ENCODE data around the gene TRIO. TPM values are rescaled to one million over a fixed set of nuclear protein-coding genes. Genes with fewer than 3 reads are reported as not detected.
"Not testable (repeated sequence)": the region's sequence is repeated elsewhere in the genome, so short reads cannot be mapped to it uniquely, and the experiment has no call there.

TRIO gene
- total RNA-seq, 2 experiments from 2014 or later = 3.7 to 4.2 TPM

DNA sequence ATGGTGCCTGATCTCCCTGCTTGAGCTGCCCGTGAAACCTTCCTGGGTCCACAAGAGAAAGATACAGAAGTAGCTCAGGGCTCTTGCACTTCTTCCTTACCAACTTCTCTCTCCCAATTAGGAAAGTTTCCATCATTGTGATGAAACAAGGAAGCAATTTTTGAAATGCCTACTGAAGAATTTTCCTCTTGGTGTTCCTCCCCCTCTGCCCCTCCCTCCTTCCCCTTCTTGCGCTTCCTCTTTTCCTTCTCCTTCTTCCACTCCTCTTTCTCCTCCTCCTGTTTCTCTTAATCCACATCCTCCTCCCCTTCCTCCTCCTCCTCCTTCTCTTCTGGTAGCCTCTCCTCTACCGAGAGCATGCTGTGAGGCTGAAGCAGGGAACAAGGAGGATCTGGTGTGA lies 402.2 kb downstream of the TRIO start:
- ChIA-PET POLR2A (no interaction called here), CTCF (interaction anchor here (0.6 kb wide), 1 partner anchor 45 kb away, joined by 5 read pairs; no protein-coding TSS in a partner anchor)
- Mint-ChIP-seq H3K36me3 (ENCODE audit: low read depth) (no peaks in the 10 kb centered on the region), H3K4me3 (no peak overlapping the region), H3K27me3 (peaks cover 7% of the 10 kb centered on the region), H3K27ac (no peak overlapping the region), H3K9me3 (peaks cover 12% of the 10 kb centered on the region), H3K4me1 (peaks cover 7% of the 10 kb centered on the region)
- no peak for DNase-seq

DNA sequence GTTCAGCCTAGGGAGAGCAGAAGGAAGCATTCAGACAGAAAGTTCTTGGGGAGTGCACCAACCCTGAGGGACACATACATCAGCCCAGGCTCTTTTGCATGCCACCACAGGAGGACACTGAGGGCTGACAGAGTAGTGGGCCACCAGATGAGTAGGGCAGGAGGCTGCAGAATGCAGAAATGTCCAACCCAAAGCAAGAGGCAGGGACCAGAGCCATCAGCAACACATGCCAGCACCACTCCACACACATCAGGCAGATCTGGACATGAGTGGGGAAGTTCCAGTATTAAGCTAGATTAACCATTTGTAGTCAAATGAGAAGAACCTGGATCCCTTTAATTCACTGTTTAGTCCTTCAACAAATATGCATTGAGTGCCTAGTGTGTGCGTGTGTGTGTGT lies 402.7 kb downstream of the TRIO start:
- no peak overlapping the region for H3K4me3 Mint-ChIP-seq
- ChIA-PET CTCF (no interaction called here), POLR2A (no interaction called here)
- no peaks in the 10 kb centered on the region for H3K36me3 Mint-ChIP-seq (ENCODE audit: low read depth)
- no peak for DNase-seq
- H3K27ac Mint-ChIP-seq = no peak overlapping the region
- peaks cover 9% of the 10 kb centered on the region for H3K9me3 Mint-ChIP-seq
- H3K27me3 Mint-ChIP-seq = peaks cover 10% of the 10 kb centered on the region
- peaks cover 7% of the 10 kb centered on the region for H3K4me1 Mint-ChIP-seq

DNA sequence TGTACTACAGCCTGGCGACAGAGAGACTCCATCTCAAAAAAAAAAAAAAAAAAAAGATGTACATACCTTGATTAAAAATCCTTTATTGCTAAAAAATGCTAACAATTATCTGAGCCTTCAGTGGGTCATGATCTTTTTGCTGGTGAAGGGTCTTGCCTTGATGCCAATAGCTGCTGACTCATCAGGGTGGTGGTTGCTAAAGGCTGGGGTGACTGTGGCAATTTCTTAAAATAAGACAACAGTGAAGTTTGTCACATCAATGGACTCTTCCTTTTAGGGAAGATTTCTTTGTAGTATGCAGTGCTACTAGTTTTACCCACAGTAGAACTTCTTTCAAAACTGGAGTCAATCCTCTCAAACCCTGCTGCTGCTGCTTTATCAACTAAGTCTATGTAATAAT lies 404.5 kb downstream of the TRIO start:
- H3K4me1 Mint-ChIP-seq = peaks cover 7% of the 10 kb centered on the region
- H3K9me3 Mint-ChIP-seq = no peaks in the 10 kb centered on the region
- no peak for DNase-seq
- CTCF ChIA-PET = no interaction called here
- H3K36me3 Mint-ChIP-seq (ENCODE audit: low read depth) = no peaks in the 10 kb centered on the region
- H3K27ac Mint-ChIP-seq = no peak overlapping the region
- peaks cover 12% of the 10 kb centered on the region for H3K27me3 Mint-ChIP-seq
- no peak overlapping the region for H3K4me3 Mint-ChIP-seq
- POLR2A ChIA-PET = no interaction called here

DNA sequence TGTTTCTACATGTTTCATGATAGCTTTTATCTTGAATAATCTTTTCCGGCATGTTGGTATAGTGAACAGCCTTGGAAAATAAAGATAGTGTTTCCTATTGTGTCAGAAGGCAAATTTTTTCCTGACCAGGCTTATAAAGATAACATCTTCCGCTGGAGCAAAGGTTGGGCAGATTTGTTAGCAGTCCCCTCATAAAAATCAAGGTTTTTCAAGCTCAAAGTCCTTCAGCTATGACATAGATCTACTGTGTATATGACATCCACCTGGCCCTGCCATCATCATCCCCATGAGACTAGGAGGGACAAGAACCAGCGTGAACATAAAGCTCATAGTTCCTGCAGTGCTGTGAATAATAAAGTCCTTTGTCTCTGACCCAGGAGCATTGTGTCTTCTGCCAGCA lies 408.1 kb downstream of the TRIO start:
- no peak overlapping the region for H3K27ac Mint-ChIP-seq
- ChIA-PET POLR2A (no interaction called here), CTCF (no interaction called here)
- peaks cover 7% of the 10 kb centered on the region for H3K27me3 Mint-ChIP-seq
- H3K9me3 Mint-ChIP-seq = no peaks in the 10 kb centered on the region
- H3K4me3 Mint-ChIP-seq = no peak overlapping the region
- no peak for DNase-seq
- H3K36me3 Mint-ChIP-seq (ENCODE audit: low read depth) = no peaks in the 10 kb centered on the region
- peaks cover 7% of the 10 kb centered on the region for H3K4me1 Mint-ChIP-seq

DNA sequence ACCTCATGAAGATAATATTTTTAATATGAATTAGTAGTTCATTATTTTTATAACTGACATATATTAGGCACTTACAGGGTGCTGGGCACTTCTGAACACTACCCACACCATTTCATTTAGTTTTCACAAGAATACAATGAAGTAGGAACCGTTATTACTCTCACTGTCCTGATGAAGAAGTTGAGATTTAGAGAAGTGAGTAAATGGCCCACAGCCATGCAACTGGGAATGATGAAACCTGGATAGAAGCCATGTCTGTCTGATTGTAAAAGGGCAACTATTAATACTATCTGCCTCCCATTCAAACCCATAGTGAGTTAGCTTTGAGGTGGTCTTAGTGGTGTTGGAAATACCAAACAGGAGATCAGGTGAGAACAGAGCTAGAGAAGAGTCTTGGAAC lies 408.9 kb downstream of the TRIO start:
- no peak for DNase-seq
- Mint-ChIP-seq H3K27ac (no peak overlapping the region), H3K9me3 (no peaks in the 10 kb centered on the region), H3K4me1 (peaks cover 7% of the 10 kb centered on the region), H3K4me3 (no peak overlapping the region), H3K27me3 (peaks cover 7% of the 10 kb centered on the region), H3K36me3 (ENCODE audit: low read depth) (no peaks in the 10 kb centered on the region)
- ChIA-PET CTCF (no interaction called here), POLR2A (no interaction called here)

DNA sequence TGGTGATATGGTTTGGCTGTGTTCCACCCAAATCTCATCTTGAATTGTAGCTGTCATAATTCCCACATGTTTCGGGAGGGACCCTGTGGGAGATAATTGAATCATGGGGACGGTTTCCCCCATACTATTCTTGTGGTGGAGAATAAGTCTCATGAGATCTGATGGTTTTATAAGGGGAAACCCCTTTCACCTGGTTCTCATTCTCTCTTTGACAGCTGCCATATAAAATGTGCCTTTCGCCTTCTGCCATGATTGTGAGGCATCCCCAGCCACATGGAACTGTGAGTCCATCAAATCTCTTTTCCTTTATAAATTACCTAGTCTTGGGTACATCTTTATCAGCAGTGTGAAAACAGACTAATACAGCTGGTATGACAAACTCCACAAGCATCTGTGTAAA lies 411.1 kb downstream of the TRIO start:
- H3K4me3 Mint-ChIP-seq; H3K27me3 Mint-ChIP-seq; DNase-seq; H3K36me3 Mint-ChIP-seq (ENCODE audit: low read depth); POLR2A ChIA-PET; H3K4me1 Mint-ChIP-seq; H3K27ac Mint-ChIP-seq; CTCF ChIA-PET; H3K9me3 Mint-ChIP-seq: not testable (repeated sequence)

DNA sequence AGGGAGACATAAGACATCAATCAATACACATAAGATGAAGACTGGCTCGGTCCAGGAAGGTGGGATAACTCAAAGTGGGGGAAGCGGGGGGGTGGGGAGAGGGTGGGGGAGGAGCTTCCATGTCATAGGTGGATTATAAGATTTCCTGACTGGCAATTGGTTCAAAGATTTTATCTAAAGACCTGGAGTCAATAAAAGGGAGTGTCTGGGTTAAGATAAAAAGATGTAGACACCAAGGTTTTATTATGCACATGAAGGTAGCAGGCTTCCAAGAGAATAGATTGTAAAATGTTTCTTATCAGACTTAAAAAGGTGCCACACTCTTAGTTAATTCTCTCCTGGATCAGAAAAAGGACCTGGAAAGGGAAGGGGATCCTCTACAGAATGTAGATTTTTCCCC lies 412.9 kb downstream of the TRIO start:
- peaks cover 17% of the 10 kb centered on the region for H3K4me1 Mint-ChIP-seq
- H3K27me3 Mint-ChIP-seq = peaks cover 4% of the 10 kb centered on the region
- ChIA-PET POLR2A (no interaction called here), CTCF (no interaction called here)
- no peak for DNase-seq
- H3K9me3 Mint-ChIP-seq = no peaks in the 10 kb centered on the region
- H3K36me3 Mint-ChIP-seq (ENCODE audit: low read depth) = peaks cover 2% of the 10 kb centered on the region
- H3K27ac Mint-ChIP-seq = no peak overlapping the region
- H3K4me3 Mint-ChIP-seq = no peak overlapping the region

DNA sequence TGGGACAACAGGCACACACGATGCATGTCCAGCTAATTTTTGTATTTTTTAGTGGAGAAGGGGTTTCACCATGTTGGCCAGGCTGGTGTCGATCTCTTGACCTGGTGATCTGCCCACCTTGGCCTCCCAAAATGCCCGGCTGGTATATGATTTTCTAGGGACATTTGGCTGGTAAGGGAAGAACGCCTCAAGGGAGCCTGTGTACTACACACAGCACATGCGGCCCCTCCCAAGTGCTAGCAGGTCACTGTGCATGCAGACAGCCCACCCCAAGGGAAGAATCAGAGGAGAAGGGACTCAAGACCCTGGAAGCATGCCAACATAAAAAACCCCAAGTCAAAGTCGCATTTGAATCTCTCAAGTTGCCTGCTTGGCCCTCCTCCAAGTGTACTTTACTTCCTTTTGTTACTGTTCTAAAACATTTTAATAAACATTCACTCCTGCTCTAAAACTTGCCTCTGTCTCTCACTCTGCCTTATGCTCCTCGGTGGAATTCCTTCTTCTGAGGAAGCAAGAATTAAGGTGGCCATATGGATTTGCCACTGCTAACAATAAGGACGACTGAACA lies 414.1 kb downstream of the TRIO start:
- peaks cover 17% of the 10 kb centered on the region for H3K4me1 Mint-ChIP-seq
- H3K27me3 Mint-ChIP-seq = peaks cover 2% of the 10 kb centered on the region
- no peak overlapping the region for H3K4me3 Mint-ChIP-seq
- ChIA-PET CTCF (interaction anchor here (0.6 to 0.7 kb wide), 2 partner anchors 13 to 32 kb away, joined by 4 read pairs; no protein-coding TSS in a partner anchor), POLR2A (interaction anchor here (0.6 kb wide), 1 partner anchor 33 kb away, joined by 3 read pairs; no protein-coding TSS in a partner anchor)
- H3K9me3 Mint-ChIP-seq = no peaks in the 10 kb centered on the region
- H3K36me3 Mint-ChIP-seq (ENCODE audit: low read depth) = peaks cover 2% of the 10 kb centered on the region
- no peak overlapping the region for H3K27ac Mint-ChIP-seq
- DNase-seq = no peak

DNA sequence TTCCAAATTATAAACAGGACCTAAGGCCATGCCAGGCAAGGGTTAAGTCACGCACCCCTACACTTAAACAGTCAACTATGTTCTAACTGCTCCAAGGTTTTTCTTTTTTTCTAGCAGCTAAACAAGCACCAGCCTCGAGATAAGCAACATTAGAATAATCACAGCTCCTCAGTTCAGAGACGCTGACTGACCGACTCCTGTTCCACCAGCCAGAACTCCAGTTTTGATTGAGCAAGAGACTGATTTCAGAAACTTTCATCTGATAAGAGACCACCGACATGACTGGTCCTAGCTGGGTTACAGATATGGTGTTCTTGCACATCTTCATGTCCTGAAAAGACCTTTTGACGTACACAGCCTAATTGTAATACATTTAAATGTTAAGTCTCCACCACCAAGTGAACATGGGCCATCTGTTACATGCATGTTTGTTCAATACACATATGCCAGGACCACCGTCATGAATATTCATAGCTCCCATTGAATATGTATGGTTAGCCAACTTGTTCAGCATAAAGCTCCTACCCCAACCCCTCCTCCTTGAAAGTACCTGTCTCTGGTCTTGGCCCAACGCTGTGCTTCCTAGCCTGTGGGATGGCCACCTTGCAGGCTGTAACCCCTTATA lies 414.8 kb downstream of the TRIO start:
- Mint-ChIP-seq H3K27ac (no peak overlapping the region), H3K4me1 (peaks cover 17% of the 10 kb centered on the region)
- no peak for DNase-seq

More for the DNA sequence above, 414.8 kb downstream of the TRIO start:
- H3K27me3 Mint-ChIP-seq = peaks cover 2% of the 10 kb centered on the region
- ChIA-PET CTCF (interaction anchor here (0.6 kb wide), 1 partner anchor 32 kb away, joined by 4 read pairs; no protein-coding TSS in a partner anchor), POLR2A (no interaction called here)
- peaks cover 2% of the 10 kb centered on the region for H3K36me3 Mint-ChIP-seq (ENCODE audit: low read depth)
- no peaks in the 10 kb centered on the region for H3K9me3 Mint-ChIP-seq
- no peak overlapping the region for H3K4me3 Mint-ChIP-seq

Other genes with a start within 250 kb of the TRIO start
- not detected for gene DNAH5, start 198.7 kb upstream of the TRIO start, total RNA-seq